Activated naive CD4-positive, alpha-beta T cell treated with anti-CD3 and anti-CD28 coated beads for 36 hours (primary cell): ENCODE data around the gene THBD. TPM values are rescaled to one million over a fixed set of nuclear protein-coding genes. Genes with fewer than 3 reads are reported as not detected.

ENCODE experiments used
- CTCF ChIA-PET: fragments of 350-600 bp; sonication (Branson Sonifier 250); formaldehyde crosslinking; loops from one replicate; lab custom pipeline; 2021; ENCODE audit warnings: antibody characterized with exemption; lab: Charles Lee
- DNase-seq: peaks from one replicate; pipeline ENCODE4 v3.0.0-alpha.2; 2020
- H3K27ac Mint-ChIP-seq: one replicate; pipeline ENCODE4 v1.8.0; 2021; ENCODE audit warnings: mild to moderate bottlenecking, mixed read lengths
- H3K27me3 Mint-ChIP-seq: one replicate; pipeline ENCODE4 v1.8.0; 2021; ENCODE audit warnings: low read depth, mixed read lengths
- H3K36me3 Mint-ChIP-seq: one replicate; pipeline ENCODE4 v1.8.0; 2021; ENCODE audit warnings: low read depth, mixed read lengths
- H3K4me1 Mint-ChIP-seq: one replicate; pipeline ENCODE4 v1.8.0; 2021; ENCODE audit warnings: low read depth, mixed read lengths
- H3K4me3 Mint-ChIP-seq: one replicate; pipeline ENCODE4 v1.8.0; 2021; ENCODE audit warnings: mild to moderate bottlenecking, moderate library complexity, mixed read lengths
- H3K9me3 Mint-ChIP-seq: one replicate; pipeline ENCODE4 v1.8.0; 2021; ENCODE audit warnings: mixed read lengths
- intact Hi-C: fragments of 100-400 bp; cut with micrococcal nuclease; formaldehyde crosslinking; loops from one replicate; pipeline ENCODE4 v1.15.1; 2023
- total RNA-seq, 2 experiments: library from RNA; stranded (reverse); gene quantifications; one replicate each; pipeline ENCODE4 v1.2.3, GENCODE V29; 2021

The THBD gene
- total RNA-seq, 2 experiments from 2014 or later, result not detected

DNA sequence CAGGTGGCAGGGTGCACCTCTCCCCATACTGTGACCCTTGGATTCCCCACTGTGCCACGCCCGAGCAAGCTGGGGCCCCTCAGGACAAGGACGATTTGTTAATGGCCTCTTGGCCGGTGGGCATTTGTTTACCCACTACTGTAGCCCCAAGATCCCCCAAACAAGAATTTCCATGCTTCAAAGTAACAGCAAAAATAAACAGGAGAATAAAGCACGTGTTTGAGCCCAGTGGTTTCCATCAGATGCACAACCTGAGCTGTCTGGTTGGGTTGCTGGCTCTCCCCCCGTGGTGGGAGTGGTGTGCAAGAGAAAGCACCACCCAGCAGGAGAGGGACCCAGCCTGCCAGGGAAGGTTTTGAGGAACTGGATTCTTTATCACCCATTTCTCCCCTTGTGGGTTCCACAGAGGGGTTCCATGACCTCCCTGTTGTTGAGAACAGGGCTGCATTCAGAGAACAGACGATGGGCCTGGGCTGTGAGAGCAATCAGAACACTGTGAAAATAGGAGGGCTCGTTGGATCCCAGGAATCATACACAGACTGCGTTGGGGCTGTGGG is 31.9 kb upstream of the THBD start:
- intact Hi-C loops, result no loop called here
- CTCF ChIA-PET, result no interaction called here
- H3K4me1 Mint-ChIP-seq, result peaks cover 1% of the 10 kb centered on the region
- no peak overlapping the region for H3K27ac Mint-ChIP-seq
- no peak for DNase-seq
- no peak overlapping the region for H3K4me3 Mint-ChIP-seq
- no peaks in the 10 kb centered on the region for H3K36me3 Mint-ChIP-seq
- H3K9me3 Mint-ChIP-seq, result no peaks in the 10 kb centered on the region
- H3K27me3 Mint-ChIP-seq, result peaks cover 5% of the 10 kb centered on the region

GRCh38 chr20:23080521-23080920 is 31.0 kb upstream of the THBD start:
- no peak overlapping the region for H3K4me3 Mint-ChIP-seq
- no peaks in the 10 kb centered on the region for H3K9me3 Mint-ChIP-seq
- no peak for DNase-seq
- peaks cover 5% of the 10 kb centered on the region for H3K27me3 Mint-ChIP-seq
- H3K4me1 Mint-ChIP-seq, result no peaks in the 10 kb centered on the region
- H3K27ac Mint-ChIP-seq, result no peak overlapping the region
- no peaks in the 10 kb centered on the region for H3K36me3 Mint-ChIP-seq
- CTCF ChIA-PET, result no interaction called here
- intact Hi-C loops, result no loop called here

DNA sequence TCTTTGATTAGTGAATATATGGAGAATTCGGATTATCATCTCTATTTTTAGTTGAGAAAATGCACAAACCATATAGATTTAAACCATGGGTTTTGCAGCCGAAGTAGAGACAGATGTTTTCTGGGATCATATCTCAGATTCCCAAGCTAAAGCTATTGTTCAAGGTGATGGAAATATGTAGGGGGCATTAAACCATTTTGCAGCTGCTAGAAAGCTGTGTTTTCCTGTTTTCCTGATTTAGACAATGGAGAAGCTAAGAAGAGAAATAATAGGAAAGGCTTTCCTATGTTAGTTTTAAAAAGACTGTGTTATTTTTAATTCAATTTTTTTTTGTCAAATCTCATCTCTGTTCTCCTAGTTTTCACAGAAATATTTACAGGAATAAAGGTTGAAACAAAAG is 30.5 kb upstream of the THBD start:
- Mint-ChIP-seq H3K27ac (no peak overlapping the region), H3K36me3 (no peaks in the 10 kb centered on the region), H3K9me3 (no peaks in the 10 kb centered on the region), H3K4me1 (no peaks in the 10 kb centered on the region), H3K27me3 (peaks cover 5% of the 10 kb centered on the region), H3K4me3 (no peak overlapping the region)
- CTCF ChIA-PET, result no interaction called here
- no peak for DNase-seq
- intact Hi-C loops, result no loop called here

- Mint-ChIP-seq H3K27me3 (peaks cover 5% of the 10 kb centered on the region), H3K27ac (no peak overlapping the region), H3K36me3 (no peaks in the 10 kb centered on the region), H3K4me1 (no peaks in the 10 kb centered on the region), H3K9me3 (no peaks in the 10 kb centered on the region), H3K4me3 (no peak overlapping the region)
- CTCF ChIA-PET, result no interaction called here
- no peak for DNase-seq
- intact Hi-C loops, result no loop called here
Observed at GRCh38 chr20:23079016-23079351, 29.5 kb upstream of the THBD start.

- Mint-ChIP-seq H3K4me3 (no peak overlapping the region), H3K36me3 (no peaks in the 10 kb centered on the region), H3K27me3 (peaks cover 5% of the 10 kb centered on the region), H3K9me3 (no peaks in the 10 kb centered on the region), H3K27ac (no peak overlapping the region), H3K4me1 (no peaks in the 10 kb centered on the region)
- intact Hi-C loops, result no loop called here
- CTCF ChIA-PET, result no interaction called here
- no peak for DNase-seq
Observed at GRCh38 chr20:23078351-23079015, 29.0 kb upstream of the THBD start.

- Mint-ChIP-seq H3K36me3 (no peaks in the 10 kb centered on the region), H3K27me3 (peaks cover 5% of the 10 kb centered on the region), H3K4me3 (no peak overlapping the region), H3K27ac (no peak overlapping the region), H3K9me3 (no peaks in the 10 kb centered on the region), H3K4me1 (no peaks in the 10 kb centered on the region)
- no peak for DNase-seq
- CTCF ChIA-PET, result no interaction called here
- intact Hi-C loops, result no loop called here
Observed at GRCh38 chr20:23077277-23077676, 27.8 kb upstream of the THBD start.

DNA sequence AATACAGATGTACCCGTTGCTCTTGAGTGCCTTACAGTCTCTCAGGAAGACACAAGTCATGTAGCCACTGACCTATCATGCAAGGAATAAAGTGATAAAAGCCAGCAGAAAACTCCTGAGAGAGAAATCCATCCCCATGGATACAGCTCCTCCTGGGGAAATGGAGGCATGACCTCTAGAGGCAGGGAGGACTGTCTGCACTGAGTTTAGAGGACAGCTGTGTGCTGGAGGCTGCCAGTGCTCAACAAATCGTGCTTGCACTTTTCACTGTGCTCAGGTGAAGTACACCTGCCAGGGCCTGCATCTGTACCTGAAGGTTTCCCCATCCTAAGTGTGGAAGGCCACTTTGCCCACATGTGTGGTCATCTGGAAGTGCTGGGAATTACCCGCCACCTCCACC is 24.6 kb upstream of the THBD start:
- H3K36me3 Mint-ChIP-seq, result no peaks in the 10 kb centered on the region
- H3K27me3 Mint-ChIP-seq, result no peaks in the 10 kb centered on the region
- CTCF ChIA-PET, result no interaction called here
- intact Hi-C loops, result no loop called here
- DNase-seq, result no peak
- H3K4me3 Mint-ChIP-seq, result no peak overlapping the region
- H3K4me1 Mint-ChIP-seq, result no peaks in the 10 kb centered on the region
- H3K9me3 Mint-ChIP-seq, result no peaks in the 10 kb centered on the region
- no peak overlapping the region for H3K27ac Mint-ChIP-seq

DNA sequence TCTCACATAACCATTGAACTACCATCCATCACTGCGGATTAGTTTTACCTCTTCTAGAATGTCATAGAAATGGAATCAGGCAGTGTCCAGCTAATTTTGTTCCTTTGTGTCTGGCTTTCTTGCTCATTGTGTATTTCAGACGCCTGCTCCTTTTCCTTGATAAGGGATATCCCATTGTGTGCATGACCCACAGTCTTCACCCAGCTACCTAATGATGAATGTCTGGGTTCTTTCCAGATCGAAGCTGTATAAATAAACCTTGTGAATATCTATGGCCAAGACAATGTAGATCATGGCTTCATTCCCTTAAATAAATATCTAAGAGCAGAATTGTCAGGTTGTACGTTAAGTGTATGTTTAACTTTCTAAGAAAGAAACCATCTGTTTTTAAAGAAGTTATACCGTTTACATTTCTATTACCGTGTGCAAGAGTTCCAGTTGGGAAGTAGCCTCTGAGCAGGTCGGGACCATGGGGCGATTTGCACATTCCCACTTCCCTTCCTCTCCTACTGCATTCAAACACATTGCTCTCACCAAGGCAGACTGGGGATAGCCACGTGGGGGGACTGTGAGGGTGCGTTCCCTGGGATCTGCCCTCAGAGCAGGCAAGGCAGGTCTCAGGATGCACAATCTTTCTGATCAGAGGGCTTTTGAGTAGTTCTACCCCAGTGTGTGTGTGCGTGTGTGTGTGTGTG is 23.6 kb upstream of the THBD start:
- Mint-ChIP-seq H3K27me3 (no peaks in the 10 kb centered on the region), H3K36me3 (no peaks in the 10 kb centered on the region), H3K4me3 (no peak overlapping the region), H3K9me3 (no peaks in the 10 kb centered on the region), H3K4me1 (no peaks in the 10 kb centered on the region), H3K27ac (no peak overlapping the region)
- no peak for DNase-seq
- CTCF ChIA-PET, result no interaction called here
- intact Hi-C loops, result no loop called here

DNA sequence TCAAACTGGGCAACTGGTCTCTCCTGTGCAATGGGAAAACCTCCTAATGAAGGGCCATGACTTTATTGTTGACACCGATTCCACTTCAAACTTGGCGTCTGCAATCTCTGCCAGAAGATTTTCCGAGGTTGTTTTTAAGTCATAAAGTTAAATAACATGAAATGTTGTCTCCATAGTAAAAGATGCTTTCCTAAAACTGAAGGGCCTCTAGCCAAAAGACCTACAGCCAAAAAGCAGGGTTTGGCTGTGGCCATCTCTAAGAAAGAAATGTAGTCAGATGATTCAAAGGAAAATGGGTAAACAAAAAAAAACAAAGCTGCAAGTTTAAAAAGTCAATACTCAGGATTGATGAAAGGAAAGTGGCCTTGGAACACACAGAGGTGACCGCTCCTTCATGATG is 22.5 kb upstream of the THBD start:
- H3K27me3 Mint-ChIP-seq, result peaks cover under 1% of the 10 kb centered on the region
- H3K36me3 Mint-ChIP-seq, result no peaks in the 10 kb centered on the region
- CTCF ChIA-PET, result no interaction called here
- H3K27ac Mint-ChIP-seq, result no peak overlapping the region
- no peaks in the 10 kb centered on the region for H3K9me3 Mint-ChIP-seq
- intact Hi-C loops, result no loop called here
- no peak overlapping the region for H3K4me3 Mint-ChIP-seq
- no peak for DNase-seq
- no peaks in the 10 kb centered on the region for H3K4me1 Mint-ChIP-seq

- DNase-seq, result no peak
- Mint-ChIP-seq H3K36me3 (no peaks in the 10 kb centered on the region), H3K9me3 (no peaks in the 10 kb centered on the region), H3K4me3 (no peak overlapping the region), H3K27ac (no peak overlapping the region), H3K27me3 (peaks cover 6% of the 10 kb centered on the region), H3K4me1 (no peaks in the 10 kb centered on the region)
- intact Hi-C loops, result no loop called here
- CTCF ChIA-PET, result no interaction called here
Observed at GRCh38 chr20:23071398-23071797, 21.9 kb upstream of the THBD start.

DNA sequence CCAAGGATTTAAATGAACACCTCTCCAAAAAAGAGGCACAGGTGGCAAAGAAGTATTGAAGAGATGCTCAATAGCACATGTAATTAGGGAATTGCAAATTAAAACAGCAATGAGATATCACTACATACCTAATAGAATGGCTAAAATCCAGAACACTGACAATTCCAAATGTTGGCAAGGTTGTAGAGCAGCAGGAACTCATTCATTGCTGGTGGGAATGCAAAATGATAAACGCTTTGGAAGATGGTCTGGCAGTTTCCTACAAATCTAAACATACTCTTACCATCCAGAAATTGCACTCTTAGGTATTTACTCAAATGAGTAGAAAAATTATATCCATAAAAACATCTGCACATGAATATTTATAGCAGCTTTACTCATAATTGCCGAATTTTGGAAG is 19.6 kb upstream of the THBD start:
- H3K4me1 Mint-ChIP-seq, result no peaks in the 10 kb centered on the region
- no peaks in the 10 kb centered on the region for H3K9me3 Mint-ChIP-seq
- H3K27ac Mint-ChIP-seq, result no peak overlapping the region
- intact Hi-C loops, result no loop called here
- H3K27me3 Mint-ChIP-seq, result peaks cover 7% of the 10 kb centered on the region
- no peak overlapping the region for H3K4me3 Mint-ChIP-seq
- no peak for DNase-seq
- no peaks in the 10 kb centered on the region for H3K36me3 Mint-ChIP-seq
- CTCF ChIA-PET, result no interaction called here

DNA sequence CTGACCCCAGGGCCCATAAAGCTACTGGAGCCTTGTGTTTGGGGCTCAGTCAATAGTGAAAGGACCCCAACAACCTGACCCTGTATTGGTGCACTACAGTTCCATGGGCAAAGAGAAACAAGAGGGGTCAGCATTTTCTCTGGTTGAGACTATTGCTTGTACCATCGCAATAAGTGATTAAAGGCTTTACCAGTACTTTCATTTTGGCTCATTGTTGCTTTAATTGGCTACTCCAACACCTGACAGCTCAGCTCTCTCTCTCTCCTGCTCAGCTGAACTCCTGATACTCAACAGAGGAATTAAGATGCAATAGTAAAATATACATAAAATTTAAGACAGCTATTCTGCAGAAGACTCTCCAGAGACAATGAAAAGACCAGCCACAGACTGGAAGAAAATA is 18.8 kb upstream of the THBD start:
- H3K27ac Mint-ChIP-seq, result no peak overlapping the region
- no peaks in the 10 kb centered on the region for H3K36me3 Mint-ChIP-seq
- intact Hi-C loops, result no loop called here
- peaks cover 7% of the 10 kb centered on the region for H3K27me3 Mint-ChIP-seq
- CTCF ChIA-PET, result no interaction called here
- no peaks in the 10 kb centered on the region for H3K9me3 Mint-ChIP-seq
- H3K4me1 Mint-ChIP-seq, result no peaks in the 10 kb centered on the region
- no peak for DNase-seq
- no peak overlapping the region for H3K4me3 Mint-ChIP-seq

DNA sequence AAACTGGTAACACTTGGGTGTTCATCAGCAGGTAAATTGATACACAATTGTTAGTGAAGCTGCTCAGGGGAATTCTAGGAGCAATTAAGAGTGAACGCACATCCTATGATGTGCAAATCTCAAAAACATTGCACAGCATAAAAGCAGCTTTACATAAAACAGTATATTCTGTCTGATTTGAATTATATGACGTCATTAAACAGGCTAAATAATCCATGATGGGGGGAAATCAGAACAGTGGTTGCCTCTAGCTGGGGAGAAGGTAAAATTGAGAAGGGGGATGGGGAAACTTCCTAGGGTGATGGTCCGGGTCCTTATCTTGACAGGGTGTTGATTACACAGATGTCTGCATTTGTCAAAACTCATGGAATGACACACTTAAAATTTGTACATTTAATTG is 17.3 kb upstream of the THBD start:
- H3K4me3 Mint-ChIP-seq, result no peak overlapping the region
- no peaks in the 10 kb centered on the region for H3K4me1 Mint-ChIP-seq
- no peaks in the 10 kb centered on the region for H3K36me3 Mint-ChIP-seq
- intact Hi-C loops, result no loop called here
- no peaks in the 10 kb centered on the region for H3K9me3 Mint-ChIP-seq
- no peak overlapping the region for H3K27ac Mint-ChIP-seq
- DNase-seq, result no peak
- CTCF ChIA-PET, result no interaction called here
- peaks cover 7% of the 10 kb centered on the region for H3K27me3 Mint-ChIP-seq
